Erythroblast (primary cell): ENCODE results near the gene GALNT10.

ENCODE experiments used
- GATA1 ChIP-seq: IDR thresholded peaks from 2 replicates; pipeline ENCODE4 v1.6.1; 2011; ENCODE audit warnings: low read depth, mild to moderate bottlenecking, control low read depth, low read length, moderate library complexity
- POLR2A ChIP-seq: IDR thresholded peaks from 2 replicates; pipeline ENCODE4 v1.6.1; 2011; ENCODE audit warnings: mild to moderate bottlenecking, low read length

DNA sequence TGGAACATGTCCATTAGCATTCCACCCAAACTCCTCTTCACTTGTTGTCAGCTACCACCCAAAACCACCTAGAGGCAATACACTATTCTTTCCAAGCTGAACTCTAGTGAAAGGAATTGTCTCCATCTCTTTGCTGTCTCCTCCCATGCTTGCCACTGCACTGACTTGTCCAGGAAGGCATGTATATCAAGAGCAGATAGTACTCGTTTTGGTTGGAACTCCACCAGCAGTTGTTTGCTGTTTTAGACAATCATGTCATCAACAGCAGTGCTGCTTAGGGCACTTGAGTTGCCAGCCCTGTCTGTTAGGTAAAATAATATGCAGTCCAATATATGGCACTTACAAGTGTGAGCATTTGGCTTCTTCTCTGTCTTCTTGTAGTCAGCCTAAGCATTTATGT lies 175.3 kb downstream of the GALNT10 start:
- no peak for TF ChIP-seq POLR2A
- TF ChIP-seq GATA1 = no peak
